PC-3 (cell line): Measurements from ENCODE around the gene CARD10.

Experiments used
- EZH2 ChIP-seq: fragments of 300-600 bp; sonication (generic); IDR thresholded peaks from one replicate; pipeline ENCODE4 v1.6.1; 2017; ENCODE audit warnings: antibody characterized with exemption, mild to moderate bottlenecking, low read length; ENCODE audit not compliant: unreplicated experiment
- EZH2phosphoT487 ChIP-seq: fragments of 300-600 bp; sonication (generic); IDR thresholded peaks from 2 replicates; pipeline ENCODE4 v1.6.1; 2018; ENCODE audit warnings: mild to moderate bottlenecking, antibody characterized with exemption, low read length, borderline replicate concordance
- TF ChIP-seq, protein P1 (sequence below): fragments of 300-600 bp; sonication (generic); conservative IDR thresholded peaks from 2 replicates; pipeline ENCODE4 v1.5.1; 2017; ENCODE audit warnings: antibody characterized with exemption, low read depth, mild to moderate bottlenecking, low read length

DNA sequence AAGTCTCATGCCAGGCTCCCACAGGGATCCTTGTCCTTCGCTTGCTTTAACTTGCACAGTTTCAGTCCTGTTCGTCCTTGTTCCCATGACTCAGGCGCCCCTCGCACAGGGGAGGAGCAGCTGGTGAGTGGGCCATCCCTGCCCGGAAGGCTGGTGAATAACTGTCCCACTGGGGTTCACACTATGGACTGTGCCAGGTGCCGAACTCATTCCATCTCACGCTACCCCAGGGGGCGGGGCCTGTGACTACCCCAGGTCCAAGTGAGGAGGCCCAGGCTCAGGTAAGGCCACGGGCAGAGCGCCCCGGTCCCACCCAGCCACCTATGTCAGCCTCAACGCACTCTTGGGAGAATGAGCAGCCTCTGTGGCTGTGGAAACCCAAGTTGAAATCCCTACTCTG lies 7.2 kb upstream of the CARD10 start:
- TF ChIP-seq, protein P1, sequence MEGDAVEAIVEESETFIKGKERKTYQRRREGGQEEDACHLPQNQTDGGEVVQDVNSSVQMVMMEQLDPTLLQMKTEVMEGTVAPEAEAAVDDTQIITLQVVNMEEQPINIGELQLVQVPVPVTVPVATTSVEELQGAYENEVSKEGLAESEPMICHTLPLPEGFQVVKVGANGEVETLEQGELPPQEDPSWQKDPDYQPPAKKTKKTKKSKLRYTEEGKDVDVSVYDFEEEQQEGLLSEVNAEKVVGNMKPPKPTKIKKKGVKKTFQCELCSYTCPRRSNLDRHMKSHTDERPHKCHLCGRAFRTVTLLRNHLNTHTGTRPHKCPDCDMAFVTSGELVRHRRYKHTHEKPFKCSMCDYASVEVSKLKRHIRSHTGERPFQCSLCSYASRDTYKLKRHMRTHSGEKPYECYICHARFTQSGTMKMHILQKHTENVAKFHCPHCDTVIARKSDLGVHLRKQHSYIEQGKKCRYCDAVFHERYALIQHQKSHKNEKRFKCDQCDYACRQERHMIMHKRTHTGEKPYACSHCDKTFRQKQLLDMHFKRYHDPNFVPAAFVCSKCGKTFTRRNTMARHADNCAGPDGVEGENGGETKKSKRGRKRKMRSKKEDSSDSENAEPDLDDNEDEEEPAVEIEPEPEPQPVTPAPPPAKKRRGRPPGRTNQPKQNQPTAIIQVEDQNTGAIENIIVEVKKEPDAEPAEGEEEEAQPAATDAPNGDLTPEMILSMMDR: no peak
- TF ChIP-seq EZH2 (no peak), EZH2phosphoT487 (no peak)
